ENCODE data around the gene RAB4A.

Gene RAB4A

GRCh38 chr1:229271448-229272159 is 693 bp downstream of the RAB4A start (continued):
- TF ChIP-seq AEBP2 (tag by site-specific recombination; IDR thresholded peaks at IDR 0.05; ENCODE audit: borderline replicate concordance) (no peak), PRDM10 (tag by site-specific recombination; IDR thresholded peaks at IDR 0.05) (0 out of 2 replicates have a peak, but pooled peaks have one; percentile 19), ZFHX2 (tag by site-specific recombination; conservative IDR thresholded peaks at IDR 0.05) (no peak), ZNF404 (tag by site-specific recombination; IDR thresholded peaks at IDR 0.05) (no peak), ZBTB6 (tag by site-specific recombination; IDR thresholded peaks at IDR 0.05) (no peak)

GRCh38 chr1:229272164-229273158 is 1.6 kb downstream of the RAB4A start:
- Histone ChIP-seq H3K4me1 (ENCODE audit: control insufficient read depth, insufficient read depth, low read length) (peaks cover 30% of the 10 kb centered on the region), H3K4me3 (ENCODE audit: low read depth, low read length) (peak overlapping the region; percentile 70), H3K27ac (ENCODE audit: extremely low read depth, low read depth, low read length) (no peak overlapping the region), H3K9me3 (ENCODE audit: control insufficient read depth, insufficient read depth, low read depth, low read length) (no peaks in the 10 kb centered on the region), H3K36me3 (ENCODE audit: control insufficient read depth in 2 of 2, insufficient read depth in 1 of 2, low read length in 2 of 2) (peaks cover 0 to 3% of the 10 kb centered on the region in 2 experiments; a peak in 1 of 3 replicates)
- ChIA-PET CTCF (interaction anchor here (1.1 to 1.4 kb wide), 2 partner anchors 14 to 128 kb away, joined by 3 to 8 read pairs; no protein-coding TSS in a partner anchor), POLR2A (interaction anchor here (1.1 to 1.5 kb wide), 3 partner anchors 22 to 236 kb away, joined by 3 to 5 read pairs (median 3); partner anchors contain the start of gene NUP133)
- TF ChIP-seq ZNF544 (tag by site-specific recombination; IDR thresholded peaks at IDR 0.05) = no peak
- TF ChIP-seq ZNF600 (tag by site-specific recombination; IDR thresholded peaks at IDR 0.05) = peak; percentile 91
- TF ChIP-seq SETDB1 (IDR thresholded peaks at IDR 0.05; ENCODE audit: insufficient read length, low read length) = no peak
- TF ChIP-seq ZNF423 (tag by site-specific recombination; IDR thresholded peaks at IDR 0.05) = no peak
- TF ChIP-seq ZNF175 (tag by site-specific recombination; IDR thresholded peaks at IDR 0.05) = no peak
- TF ChIP-seq ZNF621 (tag by site-specific recombination; IDR thresholded peaks at IDR 0.05) = no peak
- no peak for TF ChIP-seq GFI1B (tag by site-specific recombination; IDR thresholded peaks at IDR 0.05)
- no peak for TF ChIP-seq ZNF184 (tag by site-specific recombination; IDR thresholded peaks at IDR 0.05)
- TF ChIP-seq ZNF354C (tag by site-specific recombination; IDR thresholded peaks at IDR 0.05; ENCODE audit: borderline replicate concordance, low read depth) = no peak
- no peak for TF ChIP-seq ZNF488 (tag by site-specific recombination; IDR thresholded peaks at IDR 0.05)
- no peak for TF ChIP-seq ZNF426 (tag by site-specific recombination; IDR thresholded peaks at IDR 0.05)
- no peak for TF ChIP-seq ZNF335 (tag by site-specific recombination; conservative IDR thresholded peaks at IDR 0.05)
- TF ChIP-seq ZNF302 (tag by site-specific recombination; IDR thresholded peaks at IDR 0.05; ENCODE audit: low read depth) = no peak
- TF ChIP-seq TRIM28 (IDR thresholded peaks at IDR 0.05; ENCODE audit: borderline replicate concordance, low read length) = 0 out of 2 replicates have a peak, but pooled peaks have one; percentile 28
- no peak for TF ChIP-seq ZNF350 (tag by site-specific recombination; IDR thresholded peaks at IDR 0.05)
- TF ChIP-seq ZNF138 (tag by site-specific recombination; IDR thresholded peaks at IDR 0.05; ENCODE audit: borderline replicate concordance) = no peak
- no peak for TF ChIP-seq ELK4 (IDR thresholded peaks at IDR 0.05; ENCODE audit: borderline replicate concordance, low read depth, low read length)
- TF ChIP-seq PRDM4 (tag by site-specific recombination; IDR thresholded peaks at IDR 0.05) = no peak

All from HEK293 (cell line).